ENCODE data around the gene EDN2.

DNA sequence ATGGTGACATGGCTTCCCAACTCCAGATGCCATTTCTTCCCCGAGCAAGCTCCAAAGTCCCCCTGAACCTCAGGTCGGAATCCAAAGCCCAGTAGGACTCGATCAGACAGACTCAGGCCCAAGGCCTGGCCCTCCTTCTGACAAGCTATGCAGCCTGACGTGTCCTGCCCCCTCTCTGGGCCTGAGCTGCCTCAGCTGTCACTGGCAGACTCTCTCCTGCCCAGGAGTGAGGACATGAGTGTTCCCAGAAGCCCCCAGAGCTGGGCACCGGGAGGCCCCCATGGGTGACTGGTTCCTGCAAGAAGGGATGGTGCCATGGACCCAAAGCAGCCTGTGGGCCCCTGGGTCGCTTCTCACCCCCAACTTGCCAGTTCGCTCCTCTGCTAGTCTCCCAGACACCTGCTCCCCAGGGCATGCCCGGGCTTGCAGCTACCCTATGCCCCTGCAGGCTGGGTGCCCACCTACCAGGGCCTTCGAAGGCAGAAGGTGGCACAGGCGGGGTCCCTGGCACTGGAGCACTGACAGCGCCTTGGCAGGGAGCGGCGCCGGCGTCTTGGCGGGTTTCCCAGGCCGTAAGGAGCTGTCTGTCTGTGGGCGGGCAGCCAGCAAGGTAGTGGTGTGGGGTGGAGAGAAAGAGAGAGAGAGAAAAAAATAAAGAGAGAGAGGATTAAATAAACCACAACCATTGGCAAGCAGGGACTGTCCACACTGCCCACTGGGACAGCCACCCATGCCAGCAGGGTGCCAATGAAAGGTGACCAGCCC is 2.3 kb downstream of the EDN2 start:
- no peak for TF ChIP-seq PRDM1 (tag by site-specific recombination; IDR thresholded peaks at IDR 0.05)
- no peak for TF ChIP-seq SP2 (tag by site-specific recombination; IDR thresholded peaks at IDR 0.05)
- TF ChIP-seq, protein P1, sequence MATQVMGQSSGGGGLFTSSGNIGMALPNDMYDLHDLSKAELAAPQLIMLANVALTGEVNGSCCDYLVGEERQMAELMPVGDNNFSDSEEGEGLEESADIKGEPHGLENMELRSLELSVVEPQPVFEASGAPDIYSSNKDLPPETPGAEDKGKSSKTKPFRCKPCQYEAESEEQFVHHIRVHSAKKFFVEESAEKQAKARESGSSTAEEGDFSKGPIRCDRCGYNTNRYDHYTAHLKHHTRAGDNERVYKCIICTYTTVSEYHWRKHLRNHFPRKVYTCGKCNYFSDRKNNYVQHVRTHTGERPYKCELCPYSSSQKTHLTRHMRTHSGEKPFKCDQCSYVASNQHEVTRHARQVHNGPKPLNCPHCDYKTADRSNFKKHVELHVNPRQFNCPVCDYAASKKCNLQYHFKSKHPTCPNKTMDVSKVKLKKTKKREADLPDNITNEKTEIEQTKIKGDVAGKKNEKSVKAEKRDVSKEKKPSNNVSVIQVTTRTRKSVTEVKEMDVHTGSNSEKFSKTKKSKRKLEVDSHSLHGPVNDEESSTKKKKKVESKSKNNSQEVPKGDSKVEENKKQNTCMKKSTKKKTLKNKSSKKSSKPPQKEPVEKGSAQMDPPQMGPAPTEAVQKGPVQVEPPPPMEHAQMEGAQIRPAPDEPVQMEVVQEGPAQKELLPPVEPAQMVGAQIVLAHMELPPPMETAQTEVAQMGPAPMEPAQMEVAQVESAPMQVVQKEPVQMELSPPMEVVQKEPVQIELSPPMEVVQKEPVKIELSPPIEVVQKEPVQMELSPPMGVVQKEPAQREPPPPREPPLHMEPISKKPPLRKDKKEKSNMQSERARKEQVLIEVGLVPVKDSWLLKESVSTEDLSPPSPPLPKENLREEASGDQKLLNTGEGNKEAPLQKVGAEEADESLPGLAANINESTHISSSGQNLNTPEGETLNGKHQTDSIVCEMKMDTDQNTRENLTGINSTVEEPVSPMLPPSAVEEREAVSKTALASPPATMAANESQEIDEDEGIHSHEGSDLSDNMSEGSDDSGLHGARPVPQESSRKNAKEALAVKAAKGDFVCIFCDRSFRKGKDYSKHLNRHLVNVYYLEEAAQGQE (tag by site-specific recombination; IDR thresholded peaks at IDR 0.05): no peak
- TF ChIP-seq YY1 (tag by site-specific recombination; IDR thresholded peaks at IDR 0.05): no peak
- TF ChIP-seq, protein P2, sequence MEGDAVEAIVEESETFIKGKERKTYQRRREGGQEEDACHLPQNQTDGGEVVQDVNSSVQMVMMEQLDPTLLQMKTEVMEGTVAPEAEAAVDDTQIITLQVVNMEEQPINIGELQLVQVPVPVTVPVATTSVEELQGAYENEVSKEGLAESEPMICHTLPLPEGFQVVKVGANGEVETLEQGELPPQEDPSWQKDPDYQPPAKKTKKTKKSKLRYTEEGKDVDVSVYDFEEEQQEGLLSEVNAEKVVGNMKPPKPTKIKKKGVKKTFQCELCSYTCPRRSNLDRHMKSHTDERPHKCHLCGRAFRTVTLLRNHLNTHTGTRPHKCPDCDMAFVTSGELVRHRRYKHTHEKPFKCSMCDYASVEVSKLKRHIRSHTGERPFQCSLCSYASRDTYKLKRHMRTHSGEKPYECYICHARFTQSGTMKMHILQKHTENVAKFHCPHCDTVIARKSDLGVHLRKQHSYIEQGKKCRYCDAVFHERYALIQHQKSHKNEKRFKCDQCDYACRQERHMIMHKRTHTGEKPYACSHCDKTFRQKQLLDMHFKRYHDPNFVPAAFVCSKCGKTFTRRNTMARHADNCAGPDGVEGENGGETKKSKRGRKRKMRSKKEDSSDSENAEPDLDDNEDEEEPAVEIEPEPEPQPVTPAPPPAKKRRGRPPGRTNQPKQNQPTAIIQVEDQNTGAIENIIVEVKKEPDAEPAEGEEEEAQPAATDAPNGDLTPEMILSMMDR (tag by site-specific recombination; IDR thresholded peaks at IDR 0.05): no peak
- TF ChIP-seq ZNF404 (tag by site-specific recombination; IDR thresholded peaks at IDR 0.05): no peak
- TF ChIP-seq, protein P3, sequence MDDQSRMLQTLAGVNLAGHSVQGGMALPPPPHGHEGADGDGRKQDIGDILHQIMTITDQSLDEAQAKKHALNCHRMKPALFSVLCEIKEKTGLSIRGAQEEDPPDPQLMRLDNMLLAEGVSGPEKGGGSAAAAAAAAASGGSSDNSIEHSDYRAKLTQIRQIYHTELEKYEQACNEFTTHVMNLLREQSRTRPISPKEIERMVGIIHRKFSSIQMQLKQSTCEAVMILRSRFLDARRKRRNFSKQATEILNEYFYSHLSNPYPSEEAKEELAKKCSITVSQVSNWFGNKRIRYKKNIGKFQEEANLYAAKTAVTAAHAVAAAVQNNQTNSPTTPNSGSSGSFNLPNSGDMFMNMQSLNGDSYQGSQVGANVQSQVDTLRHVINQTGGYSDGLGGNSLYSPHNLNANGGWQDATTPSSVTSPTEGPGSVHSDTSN (CRISPR knock-in tag; IDR thresholded peaks at IDR 0.05): no peak
- no peak for TF ChIP-seq ZNF174 (tag by site-specific recombination; IDR thresholded peaks at IDR 0.05)
- no peak for TF ChIP-seq ZNF785 (tag by site-specific recombination; IDR thresholded peaks at IDR 0.05)
- TF ChIP-seq ZNF548 (tag by site-specific recombination; IDR thresholded peaks at IDR 0.05): no peak
- TF ChIP-seq, protein P4, sequence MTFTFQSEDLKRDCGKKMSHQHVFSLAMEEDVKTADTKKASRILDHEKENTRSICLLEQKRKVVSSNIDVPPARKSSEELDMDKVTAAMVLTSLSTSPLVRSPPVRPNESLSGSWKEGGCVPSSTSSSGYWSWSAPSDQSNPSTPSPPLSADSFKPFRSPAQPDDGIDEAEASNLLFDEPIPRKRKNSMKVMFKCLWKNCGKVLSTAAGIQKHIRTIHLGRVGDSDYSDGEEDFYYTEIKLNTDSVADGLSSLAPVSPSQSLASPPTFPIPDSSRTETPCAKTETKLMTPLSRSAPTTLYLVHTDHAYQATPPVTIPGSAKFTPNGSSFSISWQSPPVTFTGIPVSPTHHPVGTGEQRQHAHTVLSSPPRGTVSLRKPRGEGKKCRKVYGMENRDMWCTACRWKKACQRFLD (tag by site-specific recombination; IDR thresholded peaks at IDR 0.05): no peak
- no peak for TF ChIP-seq SCRT2 (tag by site-specific recombination; IDR thresholded peaks at IDR 0.05)
- no peak for TF ChIP-seq ZNF214 (tag by site-specific recombination; IDR thresholded peaks at IDR 0.05; ENCODE audit: borderline replicate concordance)
- TF ChIP-seq, protein P5, sequence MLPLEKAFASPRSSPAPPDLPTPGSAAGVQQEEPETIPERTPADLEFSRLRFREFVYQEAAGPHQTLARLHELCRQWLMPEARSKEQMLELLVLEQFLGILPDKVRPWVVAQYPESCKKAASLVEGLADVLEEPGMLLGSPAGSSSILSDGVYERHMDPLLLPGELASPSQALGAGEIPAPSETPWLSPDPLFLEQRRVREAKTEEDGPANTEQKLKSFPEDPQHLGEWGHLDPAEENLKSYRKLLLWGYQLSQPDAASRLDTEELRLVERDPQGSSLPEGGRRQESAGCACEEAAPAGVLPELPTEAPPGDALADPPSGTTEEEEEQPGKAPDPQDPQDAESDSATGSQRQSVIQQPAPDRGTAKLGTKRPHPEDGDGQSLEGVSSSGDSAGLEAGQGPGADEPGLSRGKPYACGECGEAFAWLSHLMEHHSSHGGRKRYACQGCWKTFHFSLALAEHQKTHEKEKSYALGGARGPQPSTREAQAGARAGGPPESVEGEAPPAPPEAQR (tag by site-specific recombination; IDR thresholded peaks at IDR 0.05): no peak

All from HEK293 (cell line).